ENCODE data around the gene SCGB1C1. TPM values are rescaled to one million over a fixed set of nuclear protein-coding genes. Genes with fewer than 3 reads are reported as not detected.
"Not testable (repeated sequence)": the region's sequence is repeated elsewhere in the genome, so short reads cannot be mapped to it uniquely, and the experiment has no call there.

SCGB1C1 gene
- not detected in 2 replicates for total RNA-seq (2022)
- Bru-seq, nascent RNA = not detected
- BruChase-seq, experiment 1, labeled RNA remaining after a 6-hour chase = not detected
- BruChase-seq, experiment 2, labeled RNA remaining after a 2-hour chase = not detected
- long read RNA-seq = 0 reads

- H3K27ac Mint-ChIP-seq (ENCODE audit: low read depth, unreplicated experiment); CTCF ChIA-PET; BruUV-seq (replicated peaks): not testable (repeated sequence)
Observed at GRCh38 chr11:192674-193128, at the start of gene SCGB1C1. Gene SCGB1C1 (plus strand): TSS chr11:193078. CDS start chr11:193100, 22 bp downstream.

GRCh38 chr11:180242-180641, 12.6 kb upstream of the SCGB1C1 start:
- H3K4me1 Mint-ChIP-seq (ENCODE audit: insufficient read depth, unreplicated experiment); POLR2A ChIA-PET; H3K36me3 Mint-ChIP-seq (ENCODE audit: insufficient read depth, unreplicated experiment); H3K4me3 Mint-ChIP-seq (ENCODE audit: unreplicated experiment); CTCF ChIA-PET; DNase-seq (ENCODE audit: unreplicated experiment); H3K27ac Mint-ChIP-seq (ENCODE audit: low read depth, unreplicated experiment); intact Hi-C loops (cut with micrococcal nuclease); H3K9me3 Mint-ChIP-seq (ENCODE audit: unreplicated experiment); BruUV-seq (replicated peaks): not testable (repeated sequence)
- H3K27me3 Mint-ChIP-seq (ENCODE audit: insufficient read depth, unreplicated experiment) = peaks cover 11% of the 10 kb centered on the region
- peak; percentile 20 for TF ChIP-seq CTCF (IDR thresholded peaks at IDR 0.05; ENCODE audit: unreplicated experiment)

More at GRCh38 chr11:192674-193128, at the start of gene SCGB1C1:
- POLR2A ChIA-PET; intact Hi-C loops (cut with micrococcal nuclease); H3K4me1 Mint-ChIP-seq (ENCODE audit: insufficient read depth, unreplicated experiment); H3K27me3 Mint-ChIP-seq (ENCODE audit: insufficient read depth, unreplicated experiment); H3K4me3 Mint-ChIP-seq (ENCODE audit: unreplicated experiment); H3K9me3 Mint-ChIP-seq (ENCODE audit: unreplicated experiment); H3K36me3 Mint-ChIP-seq (ENCODE audit: insufficient read depth, unreplicated experiment); DNase-seq (ENCODE audit: unreplicated experiment): not testable (repeated sequence)

GRCh38 chr11:189200-189783, 3.6 kb upstream of the SCGB1C1 start:
- BruUV-seq (replicated peaks); DNase-seq (ENCODE audit: unreplicated experiment); H3K27ac Mint-ChIP-seq (ENCODE audit: low read depth, unreplicated experiment); intact Hi-C loops (cut with micrococcal nuclease); POLR2A ChIA-PET; H3K36me3 Mint-ChIP-seq (ENCODE audit: insufficient read depth, unreplicated experiment); H3K4me1 Mint-ChIP-seq (ENCODE audit: insufficient read depth, unreplicated experiment); H3K4me3 Mint-ChIP-seq (ENCODE audit: unreplicated experiment); H3K9me3 Mint-ChIP-seq (ENCODE audit: unreplicated experiment); CTCF ChIA-PET; H3K27me3 Mint-ChIP-seq (ENCODE audit: insufficient read depth, unreplicated experiment): not testable (repeated sequence)

- H3K27me3 Mint-ChIP-seq (ENCODE audit: insufficient read depth, unreplicated experiment); BruUV-seq (replicated peaks); DNase-seq (ENCODE audit: unreplicated experiment); H3K4me3 Mint-ChIP-seq (ENCODE audit: unreplicated experiment); CTCF ChIA-PET; H3K9me3 Mint-ChIP-seq (ENCODE audit: unreplicated experiment); POLR2A ChIA-PET; intact Hi-C loops (cut with micrococcal nuclease); H3K36me3 Mint-ChIP-seq (ENCODE audit: insufficient read depth, unreplicated experiment); H3K4me1 Mint-ChIP-seq (ENCODE audit: insufficient read depth, unreplicated experiment); H3K27ac Mint-ChIP-seq (ENCODE audit: low read depth, unreplicated experiment): not testable (repeated sequence)
- peak; percentile 18 for TF ChIP-seq CTCF (IDR thresholded peaks at IDR 0.05; ENCODE audit: unreplicated experiment)
Observed at GRCh38 chr11:189843-190311, 3.0 kb upstream of the SCGB1C1 start.

- DNase-seq (ENCODE audit: unreplicated experiment); intact Hi-C loops (cut with micrococcal nuclease); CTCF ChIA-PET; POLR2A ChIA-PET; H3K9me3 Mint-ChIP-seq (ENCODE audit: unreplicated experiment); BruUV-seq (replicated peaks); H3K4me3 Mint-ChIP-seq (ENCODE audit: unreplicated experiment); H3K4me1 Mint-ChIP-seq (ENCODE audit: insufficient read depth, unreplicated experiment); H3K27ac Mint-ChIP-seq (ENCODE audit: low read depth, unreplicated experiment); H3K36me3 Mint-ChIP-seq (ENCODE audit: insufficient read depth, unreplicated experiment); H3K27me3 Mint-ChIP-seq (ENCODE audit: insufficient read depth, unreplicated experiment): not testable (repeated sequence)
Observed at GRCh38 chr11:190546-190945, 2.3 kb upstream of the SCGB1C1 start.
